Measurements from ENCODE around the gene GLT6D1. TPM values are rescaled to one million over a fixed set of nuclear protein-coding genes. Genes with fewer than 3 reads are reported as not detected.
"Not testable (repeated sequence)": the region's sequence is repeated elsewhere in the genome, so short reads cannot be mapped to it uniquely, and the experiment has no call there.

GLT6D1 gene, protein sequence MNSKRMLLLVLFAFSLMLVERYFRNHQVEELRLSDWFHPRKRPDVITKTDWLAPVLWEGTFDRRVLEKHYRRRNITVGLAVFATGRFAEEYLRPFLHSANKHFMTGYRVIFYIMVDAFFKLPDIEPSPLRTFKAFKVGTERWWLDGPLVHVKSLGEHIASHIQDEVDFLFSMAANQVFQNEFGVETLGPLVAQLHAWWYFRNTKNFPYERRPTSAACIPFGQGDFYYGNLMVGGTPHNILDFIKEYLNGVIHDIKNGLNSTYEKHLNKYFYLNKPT
- not detected for total RNA-seq

DNA sequence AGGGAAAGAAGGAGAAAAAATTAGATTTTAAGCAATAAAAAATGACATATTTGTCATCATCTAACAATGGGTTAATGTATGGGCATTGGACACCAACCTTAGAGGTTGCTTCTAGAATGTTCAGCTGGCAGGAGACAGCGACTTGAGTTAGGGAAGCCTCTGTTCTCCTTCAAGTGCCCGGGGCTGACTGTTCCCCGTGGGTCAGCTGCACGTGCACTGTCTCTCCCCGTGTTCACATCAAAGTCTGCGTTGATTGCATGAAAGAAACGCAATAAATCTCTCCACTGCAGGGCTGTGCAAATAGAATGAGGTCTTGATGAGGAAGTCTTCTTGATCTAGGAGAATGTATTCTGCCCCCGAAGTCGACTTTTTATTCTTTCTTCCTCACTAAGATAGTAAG, at the start of gene GLT6D1:
Gene GLT6D1 (minus strand): TSS at position 345 of the 400 bp plus-strand sequence. CDS start 353 bp downstream, outside the sequence.
- no peak for DNase-seq

- DNase-seq = no peak
Observed at GRCh38 chr9:135689011-135689410, 49.7 kb upstream of the GLT6D1 start.

- no peak for DNase-seq
Observed at GRCh38 chr9:135687216-135687615, 47.9 kb upstream of the GLT6D1 start.

GRCh38 chr9:135684691-135685090, 45.4 kb upstream of the GLT6D1 start:
- no peak for DNase-seq

DNA sequence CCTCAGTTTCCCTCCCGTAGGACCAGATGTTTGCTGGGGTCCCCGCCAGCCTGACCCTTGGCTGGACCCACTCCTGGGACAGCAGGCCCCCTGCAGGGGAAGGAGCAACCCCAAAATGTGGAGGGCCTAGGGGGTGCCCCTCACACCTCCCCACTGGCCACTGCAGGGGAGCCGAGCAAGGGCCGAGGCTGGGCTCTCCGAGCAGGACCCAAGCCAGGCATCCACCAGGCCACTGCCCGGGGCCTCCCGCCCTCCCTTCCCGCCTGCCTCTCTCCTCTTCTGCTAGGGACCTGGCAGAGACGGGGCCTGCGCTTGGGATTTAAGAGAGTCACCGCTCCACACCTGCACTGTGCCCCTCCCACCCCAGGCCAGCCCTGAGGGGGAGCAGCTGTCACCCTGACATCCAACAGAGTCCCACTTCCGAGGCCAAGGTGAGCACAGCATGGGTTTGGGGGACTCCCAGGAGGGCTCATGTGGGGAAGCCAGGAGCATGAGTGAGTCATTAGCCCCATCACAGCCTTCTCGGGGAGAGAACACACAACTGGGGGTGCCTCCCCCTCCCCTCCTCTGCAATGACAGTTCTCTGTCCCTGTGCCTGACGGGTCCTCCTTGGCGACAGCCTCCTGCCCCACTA, 44.2 kb upstream of the GLT6D1 start:
- no peak for DNase-seq

- no peak for DNase-seq
Observed at GRCh38 chr9:135681161-135681560, 41.8 kb upstream of the GLT6D1 start.

GRCh38 chr9:135680056-135680455, 40.7 kb upstream of the GLT6D1 start:
- no peak for DNase-seq

DNA sequence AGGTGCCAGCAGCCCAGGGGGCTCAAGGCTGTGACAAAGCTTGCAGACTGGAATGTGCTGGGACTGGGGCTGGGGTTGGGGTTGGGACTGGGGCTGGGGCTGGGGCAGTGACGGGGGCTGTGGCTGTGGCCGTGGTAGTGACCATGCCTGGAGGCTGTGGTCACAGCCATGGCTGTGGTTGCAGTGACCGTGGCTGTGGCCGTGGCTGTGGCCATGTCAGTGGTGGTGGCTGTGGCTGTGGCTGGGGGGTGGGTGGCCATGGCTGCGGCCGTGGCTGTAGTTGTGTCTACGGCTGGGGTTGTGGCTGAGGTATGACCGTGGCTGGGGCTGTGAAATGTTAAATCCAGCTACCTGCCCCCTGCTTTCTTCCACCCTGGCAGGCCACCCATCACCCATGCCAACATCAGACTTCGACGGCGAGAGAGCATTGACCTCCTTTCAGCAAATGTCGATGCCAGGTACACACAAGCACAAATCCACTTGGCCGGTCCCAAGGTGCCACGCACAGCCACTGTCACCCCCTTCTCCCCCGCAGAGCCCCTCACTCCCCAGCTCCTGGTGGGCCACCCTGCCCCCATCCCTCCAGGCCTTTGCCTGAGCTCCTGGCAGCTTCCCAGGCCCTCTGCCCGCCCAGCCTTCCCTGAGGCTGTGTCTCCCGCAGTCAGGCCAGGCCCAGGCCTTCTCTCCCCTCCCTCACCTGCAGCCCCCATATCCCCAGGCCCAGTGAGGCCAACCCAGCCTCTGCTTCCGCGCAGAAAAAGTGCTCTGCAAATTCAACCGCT, 39.1 kb upstream of the GLT6D1 start:
- no peak for DNase-seq

GRCh38 chr9:135677641-135678168, 38.4 kb upstream of the GLT6D1 start:
- DNase-seq = no peak

- no peak for DNase-seq
Observed at GRCh38 chr9:135676891-135677290, 37.6 kb upstream of the GLT6D1 start.

GRCh38 chr9:135674977-135675376, 35.6 kb upstream of the GLT6D1 start:
- DNase-seq = no peak

GRCh38 chr9:135673941-135674340, 34.6 kb upstream of the GLT6D1 start:
- no peak for DNase-seq

DNA sequence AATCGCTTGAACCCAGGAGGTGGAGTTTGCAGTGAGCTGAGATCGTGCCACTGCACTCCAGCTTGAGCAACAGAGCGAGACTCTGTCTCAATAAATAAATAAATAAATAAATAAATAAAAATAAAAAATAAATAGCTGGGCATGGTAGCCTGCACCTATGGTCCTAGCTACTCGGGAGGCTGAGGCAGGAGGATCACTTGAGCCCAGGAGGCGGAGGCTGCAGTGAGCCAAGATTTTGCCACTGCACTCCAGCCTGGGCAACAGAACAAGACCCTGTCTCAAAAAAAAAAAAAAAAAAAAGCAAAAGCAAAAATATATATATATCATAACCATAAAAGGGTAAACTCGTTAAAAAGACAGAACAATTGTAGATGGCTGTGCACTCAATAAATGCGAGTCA, 33.4 kb upstream of the GLT6D1 start:
- DNase-seq = not testable (repeated sequence)

DNA sequence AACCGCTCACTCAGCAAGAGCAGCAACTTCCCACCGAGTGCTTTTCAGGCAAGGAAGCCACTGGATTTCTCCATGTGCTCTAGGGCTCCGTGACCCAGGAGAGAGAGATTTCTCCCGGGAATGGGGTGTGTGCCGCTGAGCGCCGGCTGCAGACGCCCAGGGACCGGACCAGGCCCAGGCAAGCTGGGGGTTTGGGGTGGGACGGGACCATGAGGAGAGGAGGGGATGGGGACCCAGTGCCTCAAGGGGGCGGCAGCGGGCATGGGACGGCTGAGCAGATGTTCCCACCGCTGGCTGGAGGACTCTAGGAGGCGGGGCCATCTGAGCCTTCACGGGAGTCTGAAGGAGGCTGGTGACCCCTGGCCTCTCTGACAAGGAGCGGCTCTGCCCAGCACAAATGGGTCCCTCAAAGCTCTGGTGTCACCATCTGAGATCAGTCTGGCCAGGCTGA, 32.3 kb upstream of the GLT6D1 start:
- no peak for DNase-seq

DNA sequence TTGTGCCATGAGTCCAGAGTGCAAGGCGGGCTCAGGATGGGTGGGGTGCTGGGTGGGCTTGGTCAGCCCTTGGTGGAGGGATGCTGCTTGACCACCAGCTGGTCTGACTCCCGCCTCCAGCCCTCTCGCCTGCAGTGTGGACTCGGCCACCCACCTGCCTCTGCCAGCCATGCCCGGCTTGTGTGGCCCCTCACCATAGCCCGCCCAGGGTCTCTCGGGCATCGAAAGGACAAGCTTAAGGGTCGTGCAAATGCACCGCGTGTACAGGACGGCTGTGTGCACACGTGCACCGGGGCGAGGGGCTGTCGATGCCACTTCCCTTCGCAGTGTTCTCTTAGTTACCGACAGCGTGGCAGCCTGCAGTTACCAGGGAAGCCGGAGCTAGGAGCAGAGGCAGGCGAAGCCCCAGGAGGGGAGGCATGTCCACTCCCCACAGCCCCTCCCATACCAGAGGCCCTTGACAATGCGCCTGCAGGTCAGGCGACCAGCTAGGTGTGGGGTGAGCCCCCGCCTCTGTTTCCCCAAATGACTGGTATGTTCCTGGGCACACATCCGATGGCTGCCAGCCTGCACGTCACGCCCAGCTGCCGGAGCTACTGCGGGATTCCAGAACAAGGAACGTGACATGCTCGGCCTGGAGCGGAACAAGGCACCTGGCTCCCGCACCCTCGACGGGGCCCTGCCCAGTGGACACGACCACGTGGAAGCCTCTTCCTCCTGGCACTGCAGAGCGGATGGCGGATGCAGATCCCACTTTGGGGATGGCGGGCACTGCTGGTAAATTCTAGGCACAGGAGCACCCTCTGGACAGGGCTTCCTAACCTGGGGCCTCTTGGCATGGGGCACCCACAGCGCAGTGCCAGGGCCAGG, 31.6 kb upstream of the GLT6D1 start:
- DNase-seq = no peak

DNA sequence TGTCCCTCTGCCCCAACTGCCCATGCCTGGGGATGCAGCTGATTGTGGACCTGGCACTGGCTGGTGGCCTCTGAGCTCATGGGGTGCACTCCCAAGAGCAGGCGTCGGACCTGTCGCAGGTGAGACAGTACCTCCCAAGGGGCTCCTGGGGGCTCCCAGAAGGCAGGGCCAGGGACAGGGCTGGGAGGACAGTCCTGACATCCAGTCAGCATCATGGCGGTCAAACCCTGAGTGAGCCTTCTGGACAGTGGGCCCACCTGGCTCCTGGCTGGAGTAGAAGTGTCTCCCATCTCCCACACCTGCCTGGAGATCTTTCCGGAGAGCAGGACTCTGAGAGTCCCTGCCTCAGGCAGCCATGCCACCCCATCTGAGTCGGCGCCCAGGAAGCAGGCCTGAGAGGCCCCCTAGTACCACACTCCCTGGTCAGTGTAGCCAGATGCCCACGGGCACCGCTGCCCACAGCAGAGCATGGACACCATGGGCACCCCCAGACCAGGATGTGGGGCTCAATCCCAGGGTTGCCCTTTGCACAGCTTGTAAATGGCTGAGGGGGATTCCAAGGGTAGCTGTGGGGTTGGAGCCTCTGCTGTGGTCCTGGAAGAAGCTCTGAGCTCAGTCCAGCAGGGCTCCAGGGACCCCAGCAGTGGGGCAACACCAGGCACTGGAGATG, 30.4 kb upstream of the GLT6D1 start:
- no peak for DNase-seq

GRCh38 chr9:135669018-135669417, 29.7 kb upstream of the GLT6D1 start:
- DNase-seq = not testable (repeated sequence)

DNA sequence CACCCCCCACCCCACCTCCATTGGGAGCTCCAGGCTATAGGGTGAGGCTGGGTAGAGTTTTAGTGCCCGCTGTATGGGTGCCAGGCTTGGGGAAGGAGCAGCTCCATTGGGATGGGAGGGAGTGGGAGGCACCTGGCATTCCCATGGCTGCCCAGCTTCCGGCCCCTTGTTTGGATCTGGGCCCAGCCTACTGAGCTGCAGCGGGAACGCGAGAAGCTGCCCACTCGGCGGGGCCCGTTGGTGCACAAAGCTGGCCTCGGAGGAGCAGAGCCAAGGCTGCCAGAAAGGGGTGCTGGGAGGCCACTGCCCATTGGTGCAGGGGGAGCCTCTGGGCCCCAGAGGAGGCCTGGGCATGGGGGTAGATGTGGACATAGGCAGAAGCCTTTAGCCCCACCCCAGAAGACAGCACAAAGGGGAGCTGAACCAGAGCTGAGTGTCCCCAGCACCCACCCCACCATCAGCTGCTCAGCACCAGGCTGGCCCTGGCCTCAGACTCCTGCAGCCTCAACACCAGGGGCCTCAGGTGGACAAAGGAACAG, 28.2 kb upstream of the GLT6D1 start:
- DNase-seq = no peak

DNA sequence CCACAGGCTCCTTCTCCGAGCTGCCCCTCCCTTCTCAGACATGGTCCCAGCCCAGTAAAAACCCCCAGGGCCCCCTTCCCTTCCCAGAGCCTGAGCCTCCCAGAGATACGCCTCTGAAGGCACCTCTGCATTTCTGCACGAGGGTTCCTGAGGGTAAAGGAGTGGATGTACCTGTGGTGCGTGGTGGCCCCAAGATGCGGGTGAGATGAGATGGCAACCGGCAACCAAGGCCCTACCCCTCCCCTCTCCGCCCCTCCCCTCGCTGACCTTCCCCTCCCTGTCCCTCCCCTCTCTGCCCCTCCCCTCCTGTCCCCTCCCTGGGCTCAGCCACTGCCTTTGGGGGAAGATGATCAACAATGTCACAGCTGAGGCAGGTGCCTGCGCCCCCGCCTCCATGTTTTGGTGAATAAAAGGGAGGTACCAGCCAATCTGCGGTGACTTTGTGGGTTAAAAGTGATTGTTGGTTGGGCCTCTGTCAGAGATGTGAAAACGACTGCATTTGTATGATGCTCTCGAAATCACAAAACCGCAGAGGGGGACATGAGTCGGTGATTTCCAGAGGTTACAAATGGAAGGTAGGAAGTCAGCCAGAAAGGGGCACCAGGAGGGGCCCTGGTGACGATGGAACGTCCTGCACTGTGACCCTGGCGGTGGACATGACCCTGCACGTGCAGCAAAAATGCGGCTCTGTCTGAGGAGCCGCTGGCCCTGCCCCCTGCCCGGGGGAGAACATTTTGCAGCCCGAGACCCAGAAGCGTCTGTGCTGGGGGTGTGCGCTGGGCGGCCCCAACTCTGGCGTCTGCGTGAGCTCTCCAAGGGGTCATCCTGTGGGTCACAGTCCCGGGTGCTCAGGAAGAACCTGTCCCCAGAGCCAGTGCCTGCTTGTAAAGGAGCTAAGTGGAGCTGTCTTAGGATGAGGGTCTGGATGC, 27.5 kb upstream of the GLT6D1 start:
- DNase-seq = no peak

DNA sequence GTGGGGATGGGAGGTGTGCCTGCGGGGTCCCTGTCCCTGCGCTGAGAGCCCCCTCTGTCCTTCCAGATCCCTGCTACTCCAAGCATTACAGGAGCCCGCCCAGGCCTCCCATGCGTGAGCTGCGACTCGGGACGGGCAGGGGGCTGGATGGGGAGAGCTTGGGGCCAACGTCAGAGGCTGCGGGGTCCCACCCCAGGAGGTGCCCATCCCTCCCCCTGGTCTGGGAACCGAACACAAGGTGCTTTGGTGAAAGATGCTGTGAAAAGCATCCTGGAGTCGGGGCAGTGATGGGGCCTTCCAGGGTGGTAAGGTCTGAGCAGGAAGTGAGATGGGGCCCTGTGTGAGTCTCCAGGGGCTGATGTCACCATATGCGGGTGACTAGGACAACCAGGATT, 26.5 kb upstream of the GLT6D1 start:
- DNase-seq = no peak

All from tongue (tissue), 2 donors.